Esophagus squamous epithelium (tissue), 5 donors: ENCODE data around the gene DCAF8. TPM values are rescaled to one million over a fixed set of nuclear protein-coding genes. Genes with fewer than 3 reads are reported as not detected.

ENCODE experiments used
- DNase-seq: peaks from one replicate; lab custom pipeline; 2025; lab: John Stamatoyannopoulos, UW
- H3K27ac ChIP-seq, 4 donors: fragments of 200-600 bp; sonication (generic); one replicate each; pipeline ENCODE4 v1.5.1; 2016 to 2019; ENCODE audit warnings: mild to moderate bottlenecking in 1 of 4
- H3K27me3 ChIP-seq, 4 donors: fragments of 200-600 bp; sonication (generic); 1 replicate in 3 of 4; 2 replicates in 1 of 4; pipeline versions ENCODE4 v1.5.1 to v1.6.0; 2017 to 2021; ENCODE audit warnings: antibody characterized with exemption in 1 of 4
- H3K36me3 ChIP-seq, 3 donors: fragments of 200-600 bp; sonication (generic); one replicate each; pipeline ENCODE4 v1.5.1; 2016 to 2019
- H3K4me1 ChIP-seq, 3 donors: fragments of 200-600 bp; sonication (generic); one replicate each; pipeline ENCODE4 v1.5.1; 2017 to 2019
- H3K4me3 ChIP-seq, 4 donors: fragments of 200-600 bp; sonication (generic); 1 replicate in 3 of 4; 2 replicates in 1 of 4; pipeline ENCODE4 v1.5.1; 2016 to 2019; ENCODE audit warnings: mild to moderate bottlenecking in 2 of 4, moderate library complexity in 1 of 4
- H3K9me3 ChIP-seq, 3 donors: fragments of 200-600 bp; sonication (generic); one replicate each; pipeline ENCODE4 v1.5.1; 2016 to 2019
- CTCF ChIP-seq, 6 experiments: fragments of 450-650 bp in 4 of 6; fragments of 200-600 bp in 2 of 6; sonication (generic) in 2 of 6; IDR thresholded peaks; one replicate each; pipeline ENCODE4 v1.5.1; 2016 to 2019; ENCODE audit warnings: antibody characterized with exemption in 6 of 6, mild to moderate bottlenecking in 4 of 6, moderate library complexity in 4 of 6
- POLR2A ChIP-seq, 4 donors: fragments of 450-650 bp; IDR thresholded peaks; one replicate each; pipeline ENCODE4 v1.6.1; 2017; ENCODE audit warnings: antibody characterized with exemption in 4 of 4, mild to moderate bottlenecking in 4 of 4, moderate library complexity in 3 of 4
- WGBS, 2 donors: methylation state at CpG; one replicate each; pipeline ENCODE4 v1.1.5; 2018; 5-methylcytosine and 5-hydroxymethylcytosine counted together
- intact Hi-C: fragments of 100-400 bp; cut with DNase I; formaldehyde crosslinking; loops from one replicate; pipeline ENCODE4 v1.15.0; 2022
- total RNA-seq, 4 donors: library from RNA; depleted of rRNA; stranded (reverse); fragments of >200 nt; gene quantifications; one replicate each; pipeline ENCODE4 v1.1.0, GENCODE V29; 2016
- donor health status: DM: yes; HTN: yes; CAD: no.

DCAF8 gene
- total RNA-seq, 4 donors from 2014 or later = 54.0 to 139 (median 58.6) TPM

GRCh38 chr1:160307118-160307791 lies 44.9 kb upstream of the DCAF8 start:
- Histone ChIP-seq H3K9me3 (no peaks in the 10 kb centered on the region), H3K27ac (no peak overlapping the region), H3K36me3 (peaks cover 32 to 100% (median 66%) of the 10 kb centered on the region in 3 donors), H3K4me3 (no peak overlapping the region), H3K27me3 (no peaks in the 10 kb centered on the region), H3K4me1 (no peaks in the 10 kb centered on the region)
- DNase-seq = no peak
- intact Hi-C loops = no loop called here
- 83 to 86% methylated on average over 10 of the region's 13 CpGs for WGBS, 2 donors
- TF ChIP-seq POLR2A (IDR thresholded peaks at IDR 0.05) (no peak), CTCF (IDR thresholded peaks at IDR 0.05) (no peak)

- Histone ChIP-seq H3K4me3 (no peak overlapping the region), H3K27ac (no peak overlapping the region), H3K27me3 (no peaks in the 10 kb centered on the region), H3K4me1 (no peaks in the 10 kb centered on the region), H3K9me3 (no peaks in the 10 kb centered on the region), H3K36me3 (peaks cover 24 to 98% (median 57%) of the 10 kb centered on the region in 3 donors)
- intact Hi-C loops = no loop called here
- no peak for TF ChIP-seq POLR2A (IDR thresholded peaks at IDR 0.05)
- no peak for TF ChIP-seq CTCF (IDR thresholded peaks at IDR 0.05)
- DNase-seq = no peak
- WGBS, 2 donors = 87 to 88% methylated on average over 7 of the region's 7 CpGs
Measured at GRCh38 chr1:160300173-160300572, 37.8 kb upstream of the DCAF8 start.

GRCh38 chr1:160296036-160296435 lies 33.7 kb upstream of the DCAF8 start:
- peaks cover 56 to 100% (median 76%) of the 10 kb centered on the region in 3 donors for H3K36me3 ChIP-seq
- H3K4me1 ChIP-seq = peaks cover 0 to 3% (median 0%) of the 10 kb centered on the region in 3 donors
- no peaks in the 10 kb centered on the region for H3K9me3 ChIP-seq
- WGBS, 2 donors = 90 to 100% methylated on average over 1 of the region's 1 CpG
- no peaks in the 10 kb centered on the region for H3K27me3 ChIP-seq
- DNase-seq = no peak
- H3K27ac ChIP-seq = no peak overlapping the region
- TF ChIP-seq CTCF (IDR thresholded peaks at IDR 0.05) = no peak
- no peak for TF ChIP-seq POLR2A (IDR thresholded peaks at IDR 0.05)
- H3K4me3 ChIP-seq = no peak overlapping the region
- intact Hi-C loops = no loop called here

- Histone ChIP-seq H3K4me3 (no peak overlapping the region), H3K9me3 (no peaks in the 10 kb centered on the region), H3K36me3 (peaks cover 64 to 100% (median 87%) of the 10 kb centered on the region in 3 donors), H3K27me3 (no peaks in the 10 kb centered on the region), H3K4me1 (peaks cover 0 to 5% (median 0%) of the 10 kb centered on the region in 3 donors), H3K27ac (no peak overlapping the region)
- WGBS, 2 donors = 76 to 85% methylated on average over 8 of the region's 8 CpGs
- intact Hi-C loops = loop anchor here (5.0 kb wide), 1 partner anchor 96 kb away; no protein-coding TSS in a partner anchor
- no peak for DNase-seq
- TF ChIP-seq CTCF (IDR thresholded peaks at IDR 0.05) (no peak), POLR2A (IDR thresholded peaks at IDR 0.05) (no peak)
Measured at GRCh38 chr1:160293020-160293968, 30.9 kb upstream of the DCAF8 start.
